Measurements from ENCODE around the gene C12orf50. TPM values are rescaled to one million over a fixed set of nuclear protein-coding genes. Genes with fewer than 3 reads are reported as not detected.
A peak's percentile ranks its signal among the peaks of the same experiment; 100 is the strongest.
"Not testable (repeated sequence)": the region's sequence is repeated elsewhere in the genome, so short reads cannot be mapped to it uniquely, and the experiment has no call there.

The C12orf50 gene
- total RNA-seq, 1 experiment from 2014 or later: not detected

GRCh38 chr12:87988534-87988933 is 40.7 kb downstream of the C12orf50 start:
- DNase-seq (ENCODE audit: low spot score): no peak

GRCh38 chr12:87985069-87985675 is 44.0 kb downstream of the C12orf50 start:
- no peak for DNase-seq (ENCODE audit: low spot score)

- DNase-seq (ENCODE audit: low spot score): no peak
Measured at GRCh38 chr12:87982208-87982607, 47.0 kb downstream of the C12orf50 start.

GRCh38 chr12:87981495-87981894 is 47.7 kb downstream of the C12orf50 start:
- no peak for DNase-seq (ENCODE audit: low spot score)

GRCh38 chr12:87975879-87976278 is 53.3 kb downstream of the C12orf50 start:
- no peak for DNase-seq (ENCODE audit: low spot score)

- no peak for DNase-seq (ENCODE audit: low spot score)
Measured at GRCh38 chr12:87967871-87968270, 61.3 kb downstream of the C12orf50 start.

- peak; percentile 12 for DNase-seq (ENCODE audit: low spot score)
Measured at GRCh38 chr12:87960566-87960965, 68.6 kb downstream of the C12orf50 start.

GRCh38 chr12:87954028-87954427 is 75.2 kb downstream of the C12orf50 start:
- not testable (repeated sequence) for DNase-seq (ENCODE audit: low spot score)

- DNase-seq (ENCODE audit: low spot score): peak; percentile 54
Measured at GRCh38 chr12:87953256-87953860, 75.8 kb downstream of the C12orf50 start.

GRCh38 chr12:87952850-87953249 is 76.4 kb downstream of the C12orf50 start:
- DNase-seq (ENCODE audit: low spot score): no peak

GRCh38 chr12:87952223-87952622 is 77.0 kb downstream of the C12orf50 start:
- no peak for DNase-seq (ENCODE audit: low spot score)

- DNase-seq (ENCODE audit: low spot score): no peak
Measured at GRCh38 chr12:87943762-87944161, 85.4 kb downstream of the C12orf50 start.

GRCh38 chr12:87943023-87943422 is 86.2 kb downstream of the C12orf50 start:
- no peak for DNase-seq (ENCODE audit: low spot score)

GRCh38 chr12:87939182-87939581 is 90.0 kb downstream of the C12orf50 start:
- no peak for DNase-seq (ENCODE audit: low spot score)

- no peak for DNase-seq (ENCODE audit: low spot score)
Measured at GRCh38 chr12:87935216-87935615, 94.0 kb downstream of the C12orf50 start.

GRCh38 chr12:87933991-87934390 is 95.2 kb downstream of the C12orf50 start:
- no peak for DNase-seq (ENCODE audit: low spot score)

- DNase-seq (ENCODE audit: low spot score): no peak
Measured at GRCh38 chr12:87931812-87932211, 97.4 kb downstream of the C12orf50 start.

- DNase-seq (ENCODE audit: low spot score): no peak
Measured at GRCh38 chr12:87930627-87931026, 98.6 kb downstream of the C12orf50 start.

Other genes with a start within 250 kb of the C12orf50 start
- gene CEP290, start 112.7 kb upstream of the C12orf50 start, total RNA-seq (2014; rRNA removed; shearing (Covaris generic)): 6.3 and 7.5 TPM in 2 replicates
- 22.7 and 30.5 TPM in 2 replicates for gene TMTC3, start 112.9 kb upstream of the C12orf50 start, total RNA-seq (2014; rRNA removed; shearing (Covaris generic))

Data from H4 (cell line).